DMS153 treated with DMSO at 0.1 percent for 48 hours (cell line): ENCODE measurements around the gene CFAP77.
A peak's percentile ranks its signal among the peaks of the same experiment; 100 is the strongest.

ENCODE experiments used
- DNase-seq: peaks from one replicate; lab custom pipeline; 2025; ENCODE audit not compliant: unreplicated experiment; lab: John Stamatoyannopoulos, UW

Gene CFAP77

GRCh38 chr9:132447346-132447745 is 37.3 kb downstream of the CFAP77 start:
- no peak for DNase-seq

GRCh38 chr9:132447902-132448301 is 37.9 kb downstream of the CFAP77 start:
- no peak for DNase-seq

GRCh38 chr9:132451276-132451675 is 41.3 kb downstream of the CFAP77 start:
- no peak for DNase-seq

- no peak for DNase-seq
These were observed 46.2 kb downstream of the CFAP77 start for GRCh38 chr9:132456241-132456640.

- DNase-seq = no peak
These were observed 47.7 kb downstream of the CFAP77 start for GRCh38 chr9:132457504-132458236.

- DNase-seq = no peak
These were observed 48.4 kb downstream of the CFAP77 start for GRCh38 chr9:132458432-132458831.

- no peak for DNase-seq
These were observed 49.6 kb downstream of the CFAP77 start for GRCh38 chr9:132459661-132460060.

- no peak for DNase-seq
These were observed 50.2 kb downstream of the CFAP77 start for GRCh38 chr9:132460240-132460639.

GRCh38 chr9:132461281-132461896 is 51.4 kb downstream of the CFAP77 start:
- no peak for DNase-seq

GRCh38 chr9:132461971-132462370 is 52.0 kb downstream of the CFAP77 start:
- no peak for DNase-seq

GRCh38 chr9:132464547-132464946 is 54.5 kb downstream of the CFAP77 start:
- DNase-seq = no peak

- no peak for DNase-seq
These were observed 55.2 kb downstream of the CFAP77 start for GRCh38 chr9:132465131-132465635.

- peak; percentile 17 for DNase-seq
These were observed 62.2 kb downstream of the CFAP77 start for GRCh38 chr9:132472199-132472598.

GRCh38 chr9:132472599-132472998 is 62.6 kb downstream of the CFAP77 start:
- no peak for DNase-seq

- DNase-seq = no peak
These were observed 64.2 kb downstream of the CFAP77 start for GRCh38 chr9:132474253-132474652.

GRCh38 chr9:132478353-132479050 is 68.5 kb downstream of the CFAP77 start:
- no peak for DNase-seq

GRCh38 chr9:132479733-132480132 is 69.7 kb downstream of the CFAP77 start:
- DNase-seq = no peak

- no peak for DNase-seq
These were observed 71.2 kb downstream of the CFAP77 start for GRCh38 chr9:132481053-132481849.

GRCh38 chr9:132482196-132482813 is 72.3 kb downstream of the CFAP77 start:
- DNase-seq = no peak

GRCh38 chr9:132485393-132485792 is 75.4 kb downstream of the CFAP77 start:
- no peak for DNase-seq
